Heart left ventricle (tissue), 13 donors: ENCODE results near the gene PCDHAC1.

Source experiments
- CTCF ChIP-seq, 12 donors: fragments of 200-600 bp; sonication (generic) in 4 of 12; IDR thresholded peaks; one replicate each; pipeline versions ENCODE4 v1.5.0 to v1.8.0; 2018 to 2022; ENCODE audit warnings: antibody characterized with exemption in 12 of 12, mild to moderate bottlenecking in 5 of 12
- POLR2A ChIP-seq, 2 donors: fragments of 450-650 bp; IDR thresholded peaks; one replicate each; pipeline ENCODE4 v1.6.1; 2017; ENCODE audit warnings: antibody characterized with exemption in 2 of 2, mild to moderate bottlenecking in 2 of 2, moderate library complexity in 2 of 2
- donor health status: ischemic (EF 13 %, LVEDD 7.1; RV severe dilation, severe dysfunction).
- donor health status: DM: no; HTN: yes; CAD: no.
- donor health status: DM: no; HTN: no; CAD: no.
- donor health status: ischemic (EF 25% LVEDD 6.9; RV normal size, moderate dysfunction).
- donor health status: ischemic (EF 25% LVEDD 5.7; RV mildly dilated, moderate dysfunction).
- donor health status: ischemic (EF 35%, LVEDD 5.7; RV mildly dilated, moderate dysfunction).
- donor health status: nonischemic (EF 11% LVEDD 7.7; RV severe dilation, severe dysfunction).
- donor health status: DM: yes; HTN: yes; CAD: no.
- donor health status: PGD.
- donor health status: ischemic (EF 29% LVEDD 5.4; RV normal size, mild dysfunction).
- donor health status: nonischemic (EF 23%, LVEDD 6.1; RV moderate dilation, normal function).

GRCh38 chr5:140962190-140962589, 36.1 kb downstream of the PCDHAC1 start:
- no peak for TF ChIP-seq POLR2A (IDR thresholded peaks at IDR 0.05)
- TF ChIP-seq CTCF (IDR thresholded peaks at IDR 0.05) = no peak
